ENCODE data around the gene FOXA1. TPM values are rescaled to one million over a fixed set of nuclear protein-coding genes. Genes with fewer than 3 reads are reported as not detected.

The FOXA1 gene
- total RNA-seq, 4 donors from 2014 or later, result not detected

DNA sequence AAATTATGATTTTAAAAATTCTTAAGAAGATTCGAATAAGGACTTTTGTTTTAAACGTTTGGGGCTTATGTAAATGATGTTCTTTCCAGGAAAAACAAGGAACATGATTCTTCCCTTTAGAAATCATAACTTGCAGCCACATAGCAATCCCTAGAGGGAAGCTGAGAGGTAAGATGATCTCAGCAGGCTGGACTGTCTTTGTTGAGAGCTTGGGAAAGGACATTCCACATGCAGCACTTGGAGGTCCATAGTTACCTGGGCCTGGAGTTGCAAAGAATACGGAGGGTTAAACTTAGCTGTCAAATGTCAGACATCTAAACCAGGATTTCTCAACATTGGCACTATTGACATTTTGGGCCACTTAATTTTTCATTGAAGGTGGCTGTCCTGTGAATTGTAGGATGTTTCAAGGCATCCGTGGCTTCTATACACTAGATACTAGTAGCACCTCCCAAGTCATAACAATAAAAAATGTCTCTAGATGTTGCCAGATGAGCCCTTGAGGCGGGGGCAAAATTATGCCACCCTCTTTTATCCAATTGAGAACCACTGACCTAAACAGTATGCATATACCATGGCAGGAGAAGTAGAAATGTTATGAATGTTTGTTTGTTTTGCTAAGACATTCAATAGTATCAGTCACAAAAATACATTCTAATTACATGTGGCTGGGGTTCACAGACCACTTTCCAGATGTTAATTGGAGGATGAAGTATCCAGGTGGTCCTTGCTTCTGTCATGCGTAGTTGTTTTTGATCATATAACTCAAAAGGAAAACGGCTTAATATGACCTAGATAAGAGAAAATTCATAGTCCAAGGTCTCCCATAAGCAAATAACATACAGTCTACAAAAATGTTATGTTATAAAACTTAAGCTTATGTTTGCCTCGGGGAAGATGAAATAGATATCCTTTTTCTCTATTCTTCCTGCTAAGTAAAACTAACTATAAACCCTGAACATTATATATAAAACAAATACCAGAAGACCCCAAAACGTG lies 30.8 kb upstream of the FOXA1 start:
- no peak for TF ChIP-seq CTCF (IDR thresholded peaks at IDR 0.05; ENCODE audit: low read depth)

DNA sequence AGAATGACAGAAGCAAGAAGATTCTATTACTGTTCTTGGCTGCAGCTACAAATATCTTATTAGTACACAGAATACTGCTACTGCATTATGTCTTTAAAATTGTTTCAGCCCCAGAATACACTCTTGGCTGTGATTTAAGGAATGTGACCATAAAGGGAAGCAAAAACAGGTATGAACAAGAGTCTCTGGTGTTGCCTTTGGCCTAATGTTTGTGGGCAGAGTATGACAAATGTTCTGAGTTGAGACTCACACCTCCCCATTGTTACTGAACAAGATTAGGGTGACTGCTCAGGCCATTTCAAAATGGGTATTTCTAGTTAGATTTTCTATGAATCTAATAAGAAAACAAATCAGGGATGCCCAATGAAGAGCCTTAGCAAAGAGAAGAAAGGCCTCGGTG lies 28.9 kb upstream of the FOXA1 start:
- TF ChIP-seq CTCF (IDR thresholded peaks at IDR 0.05; ENCODE audit: low read depth), result no peak

DNA sequence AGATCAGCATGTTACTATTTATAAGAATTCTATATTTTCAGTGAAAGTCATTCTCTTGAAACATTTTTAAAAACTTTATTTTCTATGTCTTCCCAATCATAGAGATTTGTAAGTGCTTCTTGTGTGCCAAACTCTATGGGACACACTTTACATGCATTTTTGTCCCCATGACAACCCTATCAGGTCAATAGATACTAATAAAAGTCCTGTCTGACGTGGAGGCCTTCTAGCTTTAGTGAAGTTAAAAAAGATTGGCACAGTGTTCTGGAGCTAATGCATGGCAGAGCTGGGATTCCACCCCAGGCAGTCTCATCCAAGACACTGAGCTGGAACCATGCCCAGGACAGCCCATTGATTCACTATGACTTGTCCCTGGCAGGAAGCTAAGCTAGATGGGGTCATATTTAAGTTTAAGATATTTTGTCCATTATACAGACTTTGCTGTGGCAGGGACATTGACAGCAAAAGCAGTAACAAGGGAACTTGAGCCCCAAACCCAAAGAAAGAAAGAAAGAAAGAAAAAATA lies 28.4 kb upstream of the FOXA1 start:
- TF ChIP-seq CTCF (IDR thresholded peaks at IDR 0.05; ENCODE audit: low read depth), result no peak

DNA sequence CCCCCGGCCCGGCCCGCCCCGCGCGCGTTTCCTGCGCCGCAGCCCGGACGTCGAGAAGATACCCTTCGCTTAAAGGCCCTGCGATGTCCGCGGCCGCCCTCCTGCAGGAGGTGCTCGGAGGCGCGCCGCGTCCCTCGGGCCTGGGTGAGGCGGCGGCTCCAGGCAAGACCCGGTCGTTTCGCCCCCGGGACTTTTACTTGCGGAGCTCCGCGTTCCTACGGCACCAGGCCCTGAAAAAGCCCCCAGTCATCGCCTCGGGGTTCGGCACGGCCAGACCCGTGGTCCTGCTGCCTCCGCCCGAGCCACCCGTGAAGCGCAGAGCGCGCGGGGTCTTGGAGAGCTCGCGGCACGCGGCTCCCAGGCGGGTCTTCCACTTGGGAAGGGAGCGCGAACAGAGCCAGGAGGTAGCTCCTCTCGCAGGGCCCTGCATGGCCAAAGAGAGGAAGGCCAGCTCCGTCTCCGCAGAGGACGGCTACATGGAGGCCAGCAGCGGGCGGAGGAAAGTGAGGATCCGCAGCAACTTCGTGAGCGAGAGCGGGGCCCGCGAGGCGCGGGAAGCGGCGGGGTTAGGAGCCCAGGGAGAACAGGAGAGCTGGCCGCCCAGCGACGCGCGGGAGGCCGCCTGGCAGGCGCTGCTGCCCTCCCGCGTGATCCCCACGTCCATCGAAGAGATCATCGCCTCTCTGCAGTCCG lies 27.3 kb upstream of the FOXA1 start:
- TF ChIP-seq CTCF (IDR thresholded peaks at IDR 0.05; ENCODE audit: low read depth), result no peak

DNA sequence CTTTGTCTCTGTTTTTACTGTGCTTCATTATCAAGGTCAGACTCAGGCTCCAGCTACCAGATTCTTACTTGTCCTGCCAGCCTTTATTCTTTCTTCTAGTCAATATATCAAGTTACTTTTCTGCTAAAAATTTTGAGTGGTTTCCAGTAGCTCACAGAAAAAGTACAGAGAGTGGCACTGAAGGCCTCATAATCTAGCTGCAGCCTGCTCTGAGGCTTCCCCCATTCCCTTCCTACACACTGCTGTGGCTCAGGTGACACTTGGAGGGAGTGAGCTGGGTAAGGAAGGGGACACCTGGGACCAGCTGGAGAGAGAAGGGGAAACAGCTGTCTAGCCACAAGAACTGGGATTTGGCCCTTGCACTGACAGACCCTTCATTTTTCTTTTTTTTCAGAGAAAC lies 25.8 kb upstream of the FOXA1 start:
- no peak for TF ChIP-seq CTCF (IDR thresholded peaks at IDR 0.05; ENCODE audit: low read depth)

- no peak for TF ChIP-seq CTCF (IDR thresholded peaks at IDR 0.05; ENCODE audit: low read depth)
Measured at GRCh38 chr14:37618498-37619028, 23.5 kb upstream of the FOXA1 start.

Measured in subcutaneous adipose tissue (tissue), 4 donors.